Left lung (tissue), 10 donors: ENCODE data around the gene TAS1R2. TPM values are rescaled to one million over a fixed set of nuclear protein-coding genes. Genes with fewer than 3 reads are reported as not detected.
"Not testable (repeated sequence)": the region's sequence is repeated elsewhere in the genome, so short reads cannot be mapped to it uniquely, and the experiment has no call there.

Experiments used
- ATAC-seq: fragments of 200-7000 bp; cut with Tn5 transposase; one replicate; pipeline ENCODE4 v1.9.1; 2020; ENCODE audit warnings: moderate library complexity
- DNase-seq, 4 donors: peaks; one replicate each; pipeline ENCODE4 v3.0.0-alpha.2; 2013 to 2020
- H3K27ac ChIP-seq, 2 donors: fragments of 200-600 bp; sonication (generic) in 1 of 2; one replicate each; pipeline versions ENCODE4 v1.5.0 to v1.8.0; 2020 to 2021
- H3K27me3 ChIP-seq, 2 donors: fragments of 200-600 bp; sonication (generic) in 1 of 2; one replicate each; pipeline versions ENCODE4 v1.5.0 to v1.8.0; 2020 to 2021
- H3K36me3 ChIP-seq, 2 donors: fragments of 200-600 bp; sonication (generic) in 1 of 2; one replicate each; pipeline versions ENCODE4 v1.5.0 to v1.8.0; 2020 to 2021
- H3K4me1 ChIP-seq, 2 donors: fragments of 200-600 bp; one replicate each; pipeline ENCODE4 v1.8.0; 2021
- H3K4me3 ChIP-seq, 2 donors: fragments of 200-600 bp; sonication (generic) in 1 of 2; one replicate each; pipeline versions ENCODE4 v1.5.0 to v1.8.0; 2020 to 2021; ENCODE audit warnings: mild to moderate bottlenecking in 1 of 2
- H3K9me3 ChIP-seq, 2 donors: fragments of 200-600 bp; sonication (generic) in 1 of 2; one replicate each; pipeline versions ENCODE4 v1.5.0 to v1.8.0; 2020 to 2021
- CTCF ChIP-seq, 2 donors: fragments of 200-600 bp; sonication (generic) in 1 of 2; IDR thresholded peaks; one replicate each; pipeline versions ENCODE4 v1.5.0 to v1.8.0; 2021; ENCODE audit warnings: antibody characterized with exemption in 2 of 2
- intact Hi-C, 2 donors: fragments of 100-400 bp; cut with DNase I; formaldehyde crosslinking; loops; one replicate each; pipeline versions ENCODE4 v1.11.2 to v1.14.2; 2022
- polyA plus RNA-seq, 6 donors: library from polyadenylated mRNA; unstranded; fragments of 120-200 nt; gene quantifications; one replicate each; pipeline ENCODE4 v1.2.1, GENCODE V29; 2013; ENCODE audit not compliant: insufficient read length in 6 of 6
- total RNA-seq, 2 donors: library from RNA; stranded (reverse); fragmentation: NEBNext Ultra II Directional; extraction: Animal tissue kit (Norgen Biotek cat#: 25700); gene quantifications; one replicate each; pipeline ENCODE4 v1.2.1, GENCODE V29; 2021
- donor health status: DM: no; HTN: yes; CAD: no.
- donor health status: DM: no; HTN: no; CAD: no.

The TAS1R2 gene
- total and polyA plus RNA-seq, 8 donors, result not detected

GRCh38 chr1:18874036-18874435 lies 14.6 kb upstream of the TAS1R2 start:
- H3K36me3 ChIP-seq, result peaks cover 0 to 29% of the 10 kb centered on the region in 2 donors
- H3K27me3 ChIP-seq, result no peaks in the 10 kb centered on the region
- peaks cover 0 to 2% of the 10 kb centered on the region in 2 donors for H3K4me1 ChIP-seq
- no peak overlapping the region for H3K4me3 ChIP-seq
- DNase-seq (no peak), ATAC-seq (no peak)
- TF ChIP-seq CTCF (IDR thresholded peaks at IDR 0.05), result no peak
- no peak overlapping the region for H3K27ac ChIP-seq
- no peaks in the 10 kb centered on the region for H3K9me3 ChIP-seq
- intact Hi-C loops, result no loop called here

GRCh38 chr1:18872071-18872611 lies 12.7 kb upstream of the TAS1R2 start:
- Histone ChIP-seq H3K36me3 (peaks cover 0 to 28% of the 10 kb centered on the region in 2 donors), H3K27me3 (peaks cover 0 to 4% of the 10 kb centered on the region in 2 donors), H3K4me3 (no peak overlapping the region), H3K4me1 (peaks cover 0 to 2% of the 10 kb centered on the region in 2 donors), H3K27ac (no peak overlapping the region), H3K9me3 (no peaks in the 10 kb centered on the region)
- ATAC-seq (no peak), DNase-seq (no peak)
- no peak for TF ChIP-seq CTCF (IDR thresholded peaks at IDR 0.05)
- intact Hi-C loops, result no loop called here

GRCh38 chr1:18871401-18872070 lies 12.1 kb upstream of the TAS1R2 start:
- no peak for ATAC-seq
- no peak for DNase-seq
- H3K4me3 ChIP-seq, result no peak overlapping the region
- TF ChIP-seq CTCF (IDR thresholded peaks at IDR 0.05), result no peak
- intact Hi-C loops, result no loop called here
- H3K9me3 ChIP-seq, result no peaks in the 10 kb centered on the region
- H3K36me3 ChIP-seq, result peaks cover 0 to 23% of the 10 kb centered on the region in 2 donors
- peaks cover 0 to 2% of the 10 kb centered on the region in 2 donors for H3K4me1 ChIP-seq
- H3K27me3 ChIP-seq, result peaks cover 0 to 4% of the 10 kb centered on the region in 2 donors
- H3K27ac ChIP-seq, result no peak overlapping the region

GRCh38 chr1:18870957-18871356 lies 11.5 kb upstream of the TAS1R2 start:
- no peak for ATAC-seq
- TF ChIP-seq CTCF (IDR thresholded peaks at IDR 0.05), result no peak
- H3K27me3 ChIP-seq, result peaks cover 0 to 4% of the 10 kb centered on the region in 2 donors
- H3K4me1 ChIP-seq, result peaks cover 0 to 2% of the 10 kb centered on the region in 2 donors
- no peak for DNase-seq
- H3K9me3 ChIP-seq, result no peaks in the 10 kb centered on the region
- no peak overlapping the region for H3K4me3 ChIP-seq
- no peak overlapping the region for H3K27ac ChIP-seq
- peaks cover 0 to 23% of the 10 kb centered on the region in 2 donors for H3K36me3 ChIP-seq
- intact Hi-C loops, result no loop called here

GRCh38 chr1:18870595-18870865 lies 11.1 kb upstream of the TAS1R2 start:
- ATAC-seq, H3K4me3 ChIP-seq, H3K9me3 ChIP-seq, H3K27ac ChIP-seq, H3K4me1 ChIP-seq, DNase-seq, intact Hi-C loops, H3K27me3 ChIP-seq: not testable (repeated sequence)
- peaks cover 0 to 23% of the 10 kb centered on the region in 2 donors for H3K36me3 ChIP-seq
